Endothelial cell of umbilical vein (primary cell): ENCODE measurements around the gene ZFYVE28. TPM values are rescaled to one million over a fixed set of nuclear protein-coding genes. Genes with fewer than 3 reads are reported as not detected.
A peak's percentile ranks its signal among the peaks of the same experiment; 100 is the strongest.

Experiments used
- BruUV-seq: library from RNA; stranded (reverse); fragments of 400-500 nt; replicated peaks from 2 replicates; lab custom pipeline; 2021; lab: Mats Ljungman, UMichigan
- CTCF ChIA-PET: fragments of 300-600, 350-600 bp; sonication (Branson Sonifier 250); formaldehyde crosslinking; loops from one replicate; lab custom pipeline; 2021; ENCODE audit warnings: antibody characterized with exemption, inconsistent platforms; lab: Charles Lee
- POLR2A ChIA-PET: fragments of 300-600, 350-600 bp; sonication (Branson Sonifier 250); formaldehyde crosslinking; loops from one replicate; lab custom pipeline; 2021; ENCODE audit warnings: antibody characterized with exemption, inconsistent platforms; lab: Charles Lee
- DNase-seq: peaks from one replicate; pipeline ENCODE4 v3.0.0-alpha.2; 2011; ENCODE audit warnings: low read depth, low spot score
- FAIRE-seq: peaks from 2 replicates; lab custom pipeline; 2011; peaks lifted over from hg19 to GRCh38; lab: Jason Lieb, UNC
- H2AFZ ChIP-seq: 2 replicates; pipeline ENCODE4 v1.6.0; 2012; ENCODE audit warnings: low read depth, low read length, control low read depth, inconsistent platforms
- H3K27ac ChIP-seq: 2 replicates; pipeline ENCODE4 v1.5.1; 2011; ENCODE audit warnings: low read depth, mild to moderate bottlenecking, control low read depth, low read length, moderate library complexity; ENCODE audit not compliant: insufficient read depth
- H3K27me3 ChIP-seq, 2 experiments: 2 replicates each; pipeline versions ENCODE4 v1.6.0 to v1.6.1; 2011; ENCODE audit warnings: low read length in 2 of 2, mixed read lengths in 1 of 2; ENCODE audit not compliant: control insufficient read depth in 2 of 2, insufficient read depth in 2 of 2
- H3K36me3 ChIP-seq, 2 experiments: 2 replicates in 1 of 2; 3 replicates in 1 of 2; pipeline ENCODE4 v1.5.1; 2011; ENCODE audit warnings: low read length in 2 of 2, mild to moderate bottlenecking in 1 of 2, moderate library complexity in 1 of 2; ENCODE audit not compliant: control insufficient read depth in 2 of 2, insufficient read depth in 2 of 2; ENCODE audit errors: extremely low read depth in 1 of 2
- H3K4me1 ChIP-seq: 3 replicates; pipeline ENCODE4 v1.5.1; 2011; ENCODE audit warnings: mild to moderate bottlenecking, low read length; ENCODE audit not compliant: control insufficient read depth, insufficient read depth; ENCODE audit errors: extremely low read depth
- H3K4me2 ChIP-seq: 2 replicates; pipeline ENCODE4 v1.6.1; 2011; ENCODE audit warnings: low read length, control low read depth, mixed read lengths; ENCODE audit not compliant: insufficient read depth
- H3K4me3 ChIP-seq, 3 experiments: fragments of 200-600 bp in 1 of 3; sonication (generic), shearing (Covaris generic) in 1 of 3; replicated peaks in 1 of 3; 2 replicates each; pipeline ENCODE4 v1.5.1; 2011 to 2016; ENCODE audit warnings: control low read depth in 3 of 3, low read length in 3 of 3, mild to moderate bottlenecking in 2 of 3, inconsistent platforms in 1 of 3, low read depth in 1 of 3, moderate library complexity in 1 of 3; ENCODE audit not compliant: insufficient read depth in 1 of 3
- H3K79me2 ChIP-seq: 2 replicates; pipeline ENCODE4 v1.6.0; 2012; ENCODE audit warnings: low read length, inconsistent platforms; ENCODE audit not compliant: control insufficient read depth, insufficient read depth
- H3K9ac ChIP-seq: replicated peaks from 2 replicates; pipeline ENCODE3; 2011; ENCODE audit warnings: low read length, control low read depth; ENCODE audit not compliant: insufficient read depth; ENCODE audit errors: extremely low read depth
- H3K9me1 ChIP-seq: replicated peaks from 3 replicates; pipeline ENCODE4 v1.6.0; 2011; ENCODE audit warnings: mild to moderate bottlenecking, low read length; ENCODE audit not compliant: control insufficient read depth, insufficient read depth; ENCODE audit errors: extremely low read depth
- H3K9me3 ChIP-seq: replicated peaks from 2 replicates; pipeline ENCODE4 v1.5.1; 2012; ENCODE audit warnings: low read length, inconsistent platforms; ENCODE audit not compliant: control insufficient read depth, insufficient read depth
- H4K20me1 ChIP-seq: replicated peaks from 2 replicates; pipeline ENCODE3; 2011; ENCODE audit warnings: mild to moderate bottlenecking, low read length; ENCODE audit not compliant: control insufficient read depth, insufficient read depth; ENCODE audit errors: extremely low read depth
- EZH2 ChIP-seq: IDR thresholded peaks from 2 replicates; pipeline ENCODE4 v1.6.1; 2012; ENCODE audit warnings: borderline replicate concordance, low read depth, mild to moderate bottlenecking, moderate library complexity, low read length, inconsistent platforms; ENCODE audit not compliant: severe bottlenecking
- FOS ChIP-seq: IDR thresholded peaks from 2 replicates; pipeline ENCODE4 v1.6.1; 2011; ENCODE audit warnings: mild to moderate bottlenecking, low read length, moderate library complexity, borderline replicate concordance; ENCODE audit not compliant: insufficient read depth
- GATA2 ChIP-seq: IDR thresholded peaks from 2 replicates; pipeline ENCODE4 v1.7.0; 2011; ENCODE audit warnings: low read depth, mild to moderate bottlenecking, moderate library complexity, mixed read lengths, low read length; ENCODE audit not compliant: insufficient read length, insufficient read depth
- JUN ChIP-seq: IDR thresholded peaks from 2 replicates; pipeline ENCODE4 v1.6.1; 2011; ENCODE audit warnings: borderline replicate concordance, low read depth; ENCODE audit not compliant: insufficient read length, insufficient read depth
- MYC ChIP-seq: IDR thresholded peaks from one replicate; pipeline ENCODE4 v1.6.1; 2011; ENCODE audit warnings: mild to moderate bottlenecking, low read depth, low read length
- POLR2A ChIP-seq: IDR thresholded peaks from 2 replicates; pipeline ENCODE4 v1.6.1; 2012; ENCODE audit warnings: low read depth, mild to moderate bottlenecking, control low read depth, low read length
- POLR2AphosphoS5 ChIP-seq: IDR thresholded peaks from 2 replicates; pipeline ENCODE4 v1.6.1; 2012; ENCODE audit warnings: low read depth, mild to moderate bottlenecking, control low read depth, low read length, moderate library complexity; ENCODE audit not compliant: insufficient read depth
- dilution Hi-C: fragments of 300-500 bp; cut with MboI; formaldehyde crosslinking; loops from one replicate; pipeline ENCODE4 v1.15.0; 2019; ENCODE audit warnings: low sequenced_read_pairs; ENCODE audit not compliant: extremely low pct_ligation_motif_present
- intact Hi-C: fragments of 100-400 bp; cut with micrococcal nuclease; formaldehyde crosslinking; loops from one replicate; pipeline ENCODE4 v1.10.0; 2022
- polyA plus RNA-seq, 4 experiments: library from polyadenylated mRNA; depleted of rRNA in 3 of 4; stranded (reverse) in 3 of 4; unstranded in 1 of 4; fragments of >200 nt; gene quantifications; 2 replicates each; pipeline versions ENCODE4 v1.2.1 to v1.2.3, GENCODE V29; 2011 to 2012; ENCODE audit warnings: missing spikeins in 1 of 4
- total RNA-seq: library from RNA; stranded (reverse); gene quantifications from 2 replicates; pipeline ENCODE4 v1.2.3, GENCODE V29; 2021
- TF ChIP-seq, protein P1 (sequence below), 2 donors: IDR thresholded peaks; 1 replicate in 1 of 2; 2 replicates in 1 of 2; pipeline ENCODE4 v1.5.1; 2011; ENCODE audit warnings: low read length in 2 of 2, mild to moderate bottlenecking in 2 of 2, moderate library complexity in 2 of 2, control low read depth in 1 of 2, inconsistent platforms in 1 of 2, low read depth in 1 of 2; ENCODE audit not compliant: insufficient read depth in 1 of 2; ENCODE audit errors: extremely low read depth in 1 of 2
- TF ChIP-seq, protein P2 (sequence below): IDR thresholded peaks from 2 replicates; pipeline ENCODE4 v1.6.1; 2011; ENCODE audit not compliant: insufficient read depth, insufficient read length

Gene ZFYVE28
- total and polyA plus RNA-seq, 2 donors (not counting 3 experiments of a cell fraction or from before 2014, with no cell fraction given) = 5.8 to 7.1 TPM

- Histone ChIP-seq H3K9ac (no peak overlapping the region), H4K20me1 (no peaks in the 10 kb centered on the region), H3K79me2 (no peaks in the 10 kb centered on the region), H3K4me3 (no peak overlapping the region), H3K4me1 (no peaks in the 10 kb centered on the region), H3K9me1 (no peaks in the 10 kb centered on the region), H3K9me3 (no peaks in the 10 kb centered on the region), H3K4me2 (no peak overlapping the region), H3K36me3 (peaks cover 2 to 24% of the 10 kb centered on the region in 2 experiments), H3K27ac (no peak overlapping the region), H3K27me3 (no peaks in the 10 kb centered on the region), H2AFZ (no peak overlapping the region)
- intact Hi-C loops = no loop called here
- dilution Hi-C loops = no loop called here
- DNase-seq (no peak), FAIRE-seq (no peak)
- TSS peak; percentile 10 for BruUV-seq
- POLR2A ChIA-PET = interaction anchor here (0.6 kb wide), 1 partner anchor 221 kb away, joined by 3 read pairs; the partner anchor contains the start of gene RNF4
- TF ChIP-seq POLR2AphosphoS5 = no peak
- TF ChIP-seq POLR2A = no peak
- CTCF ChIA-PET = interaction anchor here (0.7 to 1.5 kb wide), 3 partner anchors 9 to 28 kb away, joined by 3 to 4 read pairs (median 3); no protein-coding TSS in a partner anchor
Measured at GRCh38 chr4:2248044-2248780, 170.2 kb downstream of the ZFYVE28 start.

DNA sequence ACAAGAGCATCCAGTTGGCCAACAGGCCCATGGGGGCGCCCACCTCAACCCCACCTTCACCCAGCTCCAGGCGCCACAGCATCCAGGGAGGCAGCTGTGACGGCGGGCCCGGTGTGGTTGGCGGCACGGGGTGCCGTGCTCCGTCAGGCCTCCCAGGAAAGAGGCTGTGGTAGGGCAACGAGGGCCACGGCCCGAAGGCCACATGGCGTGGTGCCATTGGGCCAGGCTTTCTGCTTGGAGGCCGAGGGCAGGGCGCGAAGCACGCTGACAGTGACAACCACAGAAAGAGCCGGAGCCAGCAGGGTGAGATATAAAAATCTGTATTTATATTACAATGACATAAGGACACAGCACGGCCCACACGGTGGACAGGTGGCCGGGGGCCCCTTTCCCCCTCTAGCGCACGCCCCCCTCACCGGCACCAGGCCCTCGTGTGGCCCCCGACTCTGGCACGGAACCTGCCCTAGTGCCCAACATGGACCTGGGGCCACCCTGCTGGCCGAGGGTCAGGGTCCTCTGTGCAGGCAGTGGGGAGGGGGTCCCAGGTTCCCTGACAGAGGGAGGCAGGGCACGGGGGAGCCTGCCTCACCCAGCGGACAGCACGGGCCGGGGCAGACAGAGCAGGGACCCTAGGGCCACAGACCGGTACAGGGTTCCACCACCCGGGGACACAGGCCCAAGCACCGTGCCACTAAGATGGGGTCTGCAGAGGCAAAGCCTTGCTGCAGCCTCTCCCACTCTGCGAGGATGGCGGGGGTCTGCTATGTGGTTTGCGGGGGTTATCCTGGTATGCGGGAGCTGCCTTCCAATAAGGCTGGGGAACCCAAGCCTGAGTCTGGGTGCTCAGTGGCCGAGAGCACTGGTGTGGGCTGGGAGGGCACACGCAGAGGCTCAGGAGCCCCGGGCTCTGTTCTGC, 171.1 kb downstream of the ZFYVE28 start:
- Histone ChIP-seq H3K27ac (no peak overlapping the region), H4K20me1 (no peaks in the 10 kb centered on the region), H3K4me2 (no peak overlapping the region), H3K4me3 (no peak overlapping the region), H3K9me1 (no peaks in the 10 kb centered on the region), H3K36me3 (peaks cover 2 to 21% of the 10 kb centered on the region in 2 experiments), H3K9me3 (no peaks in the 10 kb centered on the region), H3K79me2 (no peaks in the 10 kb centered on the region), H2AFZ (no peak overlapping the region), H3K4me1 (peaks cover 1% of the 10 kb centered on the region), H3K9ac (no peak overlapping the region), H3K27me3 (no peaks in the 10 kb centered on the region)
- TF ChIP-seq MYC (no peak), FOS (no peak), GATA2 (no peak), JUN (no peak), EZH2 (no peak), POLR2A (no peak), POLR2AphosphoS5 (no peak)
- TF ChIP-seq, protein P1, sequence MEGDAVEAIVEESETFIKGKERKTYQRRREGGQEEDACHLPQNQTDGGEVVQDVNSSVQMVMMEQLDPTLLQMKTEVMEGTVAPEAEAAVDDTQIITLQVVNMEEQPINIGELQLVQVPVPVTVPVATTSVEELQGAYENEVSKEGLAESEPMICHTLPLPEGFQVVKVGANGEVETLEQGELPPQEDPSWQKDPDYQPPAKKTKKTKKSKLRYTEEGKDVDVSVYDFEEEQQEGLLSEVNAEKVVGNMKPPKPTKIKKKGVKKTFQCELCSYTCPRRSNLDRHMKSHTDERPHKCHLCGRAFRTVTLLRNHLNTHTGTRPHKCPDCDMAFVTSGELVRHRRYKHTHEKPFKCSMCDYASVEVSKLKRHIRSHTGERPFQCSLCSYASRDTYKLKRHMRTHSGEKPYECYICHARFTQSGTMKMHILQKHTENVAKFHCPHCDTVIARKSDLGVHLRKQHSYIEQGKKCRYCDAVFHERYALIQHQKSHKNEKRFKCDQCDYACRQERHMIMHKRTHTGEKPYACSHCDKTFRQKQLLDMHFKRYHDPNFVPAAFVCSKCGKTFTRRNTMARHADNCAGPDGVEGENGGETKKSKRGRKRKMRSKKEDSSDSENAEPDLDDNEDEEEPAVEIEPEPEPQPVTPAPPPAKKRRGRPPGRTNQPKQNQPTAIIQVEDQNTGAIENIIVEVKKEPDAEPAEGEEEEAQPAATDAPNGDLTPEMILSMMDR (IDR thresholded peaks at IDR 0.05; ENCODE audit: extremely low read depth in 1 of 2, insufficient read depth in 1 of 2, low read depth in 1 of 2, low read length in 2 of 2) = no peak
- TF ChIP-seq, protein P2, sequence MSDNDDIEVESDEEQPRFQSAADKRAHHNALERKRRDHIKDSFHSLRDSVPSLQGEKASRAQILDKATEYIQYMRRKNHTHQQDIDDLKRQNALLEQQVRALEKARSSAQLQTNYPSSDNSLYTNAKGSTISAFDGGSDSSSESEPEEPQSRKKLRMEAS = no peak
- dilution Hi-C loops = no loop called here
- BruUV-seq = no TSS peak
- no peak for FAIRE-seq
- ChIA-PET POLR2A (interaction anchor here (0.6 kb wide), 1 partner anchor 222 kb away, joined by 3 read pairs; the partner anchor contains the start of gene RNF4), CTCF (interaction anchor here (1.5 kb wide), 1 partner anchor 27 kb away, joined by 5 read pairs; no protein-coding TSS in a partner anchor)
- no peak for DNase-seq
- intact Hi-C loops = no loop called here
